Measurements from ENCODE around the gene ALOX12.
"Not testable (repeated sequence)": the region's sequence is repeated elsewhere in the genome, so short reads cannot be mapped to it uniquely, and the experiment has no call there.

The ALOX12 gene

DNA sequence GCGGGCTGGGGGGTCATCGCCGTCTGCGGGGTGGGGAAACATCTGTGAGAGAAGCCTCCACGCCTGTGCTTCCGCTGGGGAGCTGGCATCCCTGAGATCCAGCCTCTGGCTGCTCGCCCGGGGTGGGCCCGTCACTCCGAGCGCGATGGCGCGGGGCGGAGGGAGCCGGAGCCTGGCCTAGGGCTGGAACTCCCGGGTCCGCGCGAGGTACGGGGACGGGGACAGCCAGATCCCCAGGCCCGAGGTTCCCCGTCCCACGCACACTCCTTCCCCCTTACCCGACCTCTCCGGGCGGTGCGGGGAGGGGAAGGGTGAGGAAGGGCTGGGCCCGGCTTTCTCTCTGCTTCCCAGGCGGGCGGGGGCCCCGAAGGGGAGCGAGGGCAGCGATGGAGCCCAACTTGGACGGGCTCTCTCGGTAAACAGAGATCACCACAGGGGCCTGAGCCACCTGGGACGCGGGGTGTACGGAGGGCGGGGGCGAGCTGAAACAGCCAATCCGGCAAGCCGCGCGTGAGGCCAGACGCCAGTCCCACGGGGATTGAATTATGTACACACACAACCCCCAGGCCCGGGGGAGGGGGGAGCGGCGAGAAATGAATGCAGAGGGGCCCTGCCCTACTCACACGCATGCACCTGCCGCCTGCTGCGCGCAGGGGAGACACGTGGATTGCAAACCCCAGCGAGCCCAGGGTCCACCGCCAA is 47.8 kb downstream of the ALOX12 start, which contains the start of gene SLC16A11:
Gene SLC16A11 (minus strand): TSS at position 596 of the 702 bp plus-strand sequence. CDS start 579 bp downstream, at position 17.
- Histone ChIP-seq H3K4me3 (ENCODE audit: insufficient read depth, low read depth, low read length, poor library complexity, severe bottlenecking) (peak within 1 kb of the TSS; percentile 48), H3K9me3 (ENCODE audit: control insufficient read depth, low read length) (no peaks in the 10 kb centered on the region), H3K27ac (ENCODE audit: insufficient read depth, low read length, poor library complexity, severe bottlenecking) (peak within 1 kb of the TSS; percentile 29), H3K4me1 (ENCODE audit: control insufficient read depth, insufficient read depth, low read length, poor library complexity, severe bottlenecking) (peaks cover 39% of the 10 kb centered on the region), H3K27me3 (replicated peaks; ENCODE audit: control insufficient read depth, insufficient read depth, low read length, poor library complexity, severe bottlenecking) (no peaks in the 10 kb centered on the region), H3K36me3 (ENCODE audit: control insufficient read depth, insufficient read depth, low read length) (no peaks in the 10 kb centered on the region)
- DNase-seq = no peak

DNA sequence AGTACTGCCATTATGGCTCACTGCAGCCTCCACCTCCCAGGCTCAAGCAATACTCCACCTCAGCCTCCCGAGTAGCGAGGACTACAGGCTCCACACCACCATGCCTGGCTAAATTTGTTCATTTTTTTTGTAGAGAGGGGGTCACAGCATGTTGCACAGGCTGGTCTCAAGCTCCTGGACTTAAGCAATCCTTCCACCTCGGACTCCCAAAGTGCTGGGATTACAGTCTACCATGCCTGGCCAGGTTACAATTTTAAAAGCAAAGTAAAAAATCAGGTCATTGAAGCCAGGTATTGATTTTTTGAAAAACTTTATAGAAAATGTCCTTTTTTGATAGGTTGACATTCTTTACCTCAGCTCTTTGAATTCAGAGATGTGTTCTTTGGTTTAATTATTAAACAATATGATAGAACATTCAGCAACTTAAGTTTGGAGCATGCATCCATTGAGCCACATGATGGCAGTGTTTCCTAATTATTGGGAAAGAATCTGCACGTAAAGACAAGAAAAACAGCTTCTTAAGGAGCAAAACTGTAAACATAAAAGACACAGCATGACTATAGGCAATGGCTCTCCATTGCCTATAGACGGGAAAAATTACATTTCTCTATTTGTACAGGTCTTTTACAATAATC is 49.8 kb downstream of the ALOX12 start:
- peak in 1 of 3 donors; percentile 29 for DNase-seq

DNA sequence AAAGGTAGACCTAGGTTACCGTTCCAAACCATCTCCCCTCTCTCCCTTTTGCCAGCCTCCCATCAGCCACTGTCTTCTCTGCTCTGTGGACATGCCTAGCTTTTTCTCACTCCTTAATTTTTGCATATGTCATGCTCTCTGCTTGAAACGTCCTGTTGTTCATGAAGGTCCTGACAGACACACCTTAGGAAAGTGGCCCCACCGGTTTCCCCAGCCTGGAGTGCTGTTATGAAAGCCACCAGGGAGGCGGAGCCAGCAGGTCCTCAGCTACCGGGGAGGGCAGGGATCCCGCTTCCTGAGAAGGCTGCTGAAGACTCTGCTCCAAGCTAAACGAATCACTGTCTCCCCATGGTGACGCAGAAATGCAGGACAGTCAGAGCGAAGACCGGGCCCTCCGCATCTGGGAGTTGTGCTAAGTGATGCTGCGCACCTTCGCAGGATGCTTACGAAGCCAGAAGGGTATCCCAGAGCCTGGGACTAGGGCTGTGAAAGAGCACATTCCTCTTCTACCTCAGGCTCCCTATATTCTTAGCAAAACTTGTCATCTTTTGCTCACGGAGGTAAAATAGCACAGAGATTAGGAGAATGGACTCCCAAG is 50.4 kb downstream of the ALOX12 start:
- peak overlapping the region; percentile 77 for H3K27ac ChIP-seq (ENCODE audit: insufficient read depth, low read length, poor library complexity, severe bottlenecking)
- peak overlapping the region; percentile 46 for H3K4me3 ChIP-seq (ENCODE audit: insufficient read depth, low read depth, low read length, poor library complexity, severe bottlenecking)

More for the DNA sequence above, 49.8 kb downstream of the ALOX12 start:
- H3K36me3 ChIP-seq (ENCODE audit: control insufficient read depth, insufficient read depth, low read length) = no peaks in the 10 kb centered on the region
- peaks cover 39% of the 10 kb centered on the region for H3K4me1 ChIP-seq (ENCODE audit: control insufficient read depth, insufficient read depth, low read length, poor library complexity, severe bottlenecking)
- H3K9me3 ChIP-seq (ENCODE audit: control insufficient read depth, low read length) = no peaks in the 10 kb centered on the region
- peak overlapping the region; percentile 46 for H3K4me3 ChIP-seq (ENCODE audit: insufficient read depth, low read depth, low read length, poor library complexity, severe bottlenecking)
- peak overlapping the region; percentile 77 for H3K27ac ChIP-seq (ENCODE audit: insufficient read depth, low read length, poor library complexity, severe bottlenecking)
- no peaks in the 10 kb centered on the region for H3K27me3 ChIP-seq (replicated peaks; ENCODE audit: control insufficient read depth, insufficient read depth, low read length, poor library complexity, severe bottlenecking)

DNA sequence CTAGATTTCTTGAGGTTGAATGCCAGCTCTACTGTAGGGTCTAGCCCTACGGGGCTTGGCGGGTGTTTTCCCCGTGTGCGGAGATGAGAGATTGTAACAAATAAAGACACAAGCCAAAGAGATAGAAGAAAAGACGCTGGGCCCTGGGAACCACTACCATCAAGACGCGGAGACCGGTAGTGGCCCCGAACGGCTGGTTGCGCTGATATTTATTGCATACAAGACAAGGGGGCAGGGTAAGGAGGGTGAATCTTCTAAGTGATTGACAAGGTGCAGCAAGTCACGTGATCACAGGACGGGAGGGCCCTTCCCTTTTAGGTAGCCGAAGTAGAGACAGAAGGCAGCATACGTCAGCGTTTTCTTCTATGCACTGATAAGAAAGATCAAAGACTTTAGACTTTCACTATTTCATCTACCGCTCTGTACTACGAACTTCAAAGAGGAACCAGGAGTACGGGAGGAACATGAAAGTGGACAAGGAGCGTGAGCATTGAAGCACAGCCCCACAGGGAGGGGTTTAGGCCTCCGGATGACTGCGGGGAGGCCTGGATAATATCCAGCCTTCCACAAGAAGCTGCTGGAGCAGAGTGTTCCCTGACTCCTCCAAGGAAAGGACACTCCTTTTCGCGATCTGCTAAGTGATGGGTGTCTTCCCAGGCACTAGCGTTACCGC is 51.0 kb downstream of the ALOX12 start:
- Histone ChIP-seq H3K4me1 (ENCODE audit: control insufficient read depth, insufficient read depth, low read length, poor library complexity, severe bottlenecking) (peaks cover 35% of the 10 kb centered on the region), H3K27ac (ENCODE audit: insufficient read depth, low read length, poor library complexity, severe bottlenecking) (peak overlapping the region; percentile 77), H3K4me3 (ENCODE audit: insufficient read depth, low read depth, low read length, poor library complexity, severe bottlenecking) (peak overlapping the region; percentile 46)
- not testable (repeated sequence) for H3K36me3 ChIP-seq (ENCODE audit: control insufficient read depth, insufficient read depth, low read length); H3K27me3 ChIP-seq (replicated peaks; ENCODE audit: control insufficient read depth, insufficient read depth, low read length, poor library complexity, severe bottlenecking); H3K9me3 ChIP-seq (ENCODE audit: control insufficient read depth, low read length)
- DNase-seq = peak; percentile 68 to 80 (median 73)

More for the DNA sequence above, 50.4 kb downstream of the ALOX12 start:
- peaks cover 39% of the 10 kb centered on the region for H3K4me1 ChIP-seq (ENCODE audit: control insufficient read depth, insufficient read depth, low read length, poor library complexity, severe bottlenecking)
- peak in 1 of 3 donors; percentile 37 for DNase-seq
- no peaks in the 10 kb centered on the region for H3K27me3 ChIP-seq (replicated peaks; ENCODE audit: control insufficient read depth, insufficient read depth, low read length, poor library complexity, severe bottlenecking)
- H3K9me3 ChIP-seq (ENCODE audit: control insufficient read depth, low read length) = no peaks in the 10 kb centered on the region
- no peaks in the 10 kb centered on the region for H3K36me3 ChIP-seq (ENCODE audit: control insufficient read depth, insufficient read depth, low read length)

DNA sequence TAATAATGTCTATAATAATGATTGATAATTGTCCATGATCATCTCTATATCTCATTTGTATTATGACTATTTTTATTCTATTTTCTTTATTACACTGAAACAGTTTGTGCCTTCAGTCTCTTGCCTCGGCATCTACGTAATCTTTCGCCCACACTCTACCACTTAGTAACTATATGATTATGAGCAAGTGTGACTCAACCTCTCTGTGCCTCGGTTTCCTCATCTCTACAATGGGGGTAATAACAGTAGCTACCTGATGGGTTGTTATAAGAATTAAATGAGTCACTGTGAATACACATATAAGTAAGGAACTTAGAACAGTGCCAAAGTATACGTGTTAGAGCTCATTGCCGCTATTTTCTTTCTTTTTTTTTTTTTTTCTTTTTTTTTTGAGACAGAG is 51.7 kb downstream of the ALOX12 start:
- H3K36me3 ChIP-seq (ENCODE audit: control insufficient read depth, insufficient read depth, low read length) = no peaks in the 10 kb centered on the region
- no peak for DNase-seq
- H3K9me3 ChIP-seq (ENCODE audit: control insufficient read depth, low read length) = no peaks in the 10 kb centered on the region
- no peaks in the 10 kb centered on the region for H3K27me3 ChIP-seq (replicated peaks; ENCODE audit: control insufficient read depth, insufficient read depth, low read length, poor library complexity, severe bottlenecking)
- peak overlapping the region; percentile 77 for H3K27ac ChIP-seq (ENCODE audit: insufficient read depth, low read length, poor library complexity, severe bottlenecking)
- H3K4me3 ChIP-seq (ENCODE audit: insufficient read depth, low read depth, low read length, poor library complexity, severe bottlenecking) = no peak overlapping the region
- H3K4me1 ChIP-seq (ENCODE audit: control insufficient read depth, insufficient read depth, low read length, poor library complexity, severe bottlenecking) = peaks cover 28% of the 10 kb centered on the region

DNA sequence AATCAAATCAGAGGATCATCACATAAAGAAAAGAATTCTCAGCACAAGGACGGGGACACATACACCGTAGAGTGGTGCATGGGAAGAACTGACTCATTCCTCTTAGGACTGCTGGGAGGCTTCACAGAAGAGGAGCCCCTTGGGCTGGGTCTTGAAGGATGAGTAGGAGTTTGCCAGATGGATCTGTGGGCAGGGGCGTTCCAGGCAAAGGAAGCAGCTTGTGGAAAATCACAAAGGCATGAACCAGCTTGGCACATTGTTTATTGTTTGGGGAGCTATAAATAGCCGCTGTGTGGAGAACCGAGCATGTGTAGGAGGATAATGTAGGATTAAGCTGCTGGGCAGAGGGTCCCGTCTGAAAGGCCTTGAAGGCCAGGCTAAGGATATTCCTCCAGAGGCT is 53.1 kb downstream of the ALOX12 start:
- Histone ChIP-seq H3K4me3 (ENCODE audit: insufficient read depth, low read depth, low read length, poor library complexity, severe bottlenecking) (no peak overlapping the region), H3K27me3 (replicated peaks; ENCODE audit: control insufficient read depth, insufficient read depth, low read length, poor library complexity, severe bottlenecking) (no peaks in the 10 kb centered on the region), H3K36me3 (ENCODE audit: control insufficient read depth, insufficient read depth, low read length) (no peaks in the 10 kb centered on the region), H3K9me3 (ENCODE audit: control insufficient read depth, low read length) (no peaks in the 10 kb centered on the region), H3K4me1 (ENCODE audit: control insufficient read depth, insufficient read depth, low read length, poor library complexity, severe bottlenecking) (peaks cover 14% of the 10 kb centered on the region), H3K27ac (ENCODE audit: insufficient read depth, low read length, poor library complexity, severe bottlenecking) (no peak overlapping the region)
- DNase-seq = no peak

DNA sequence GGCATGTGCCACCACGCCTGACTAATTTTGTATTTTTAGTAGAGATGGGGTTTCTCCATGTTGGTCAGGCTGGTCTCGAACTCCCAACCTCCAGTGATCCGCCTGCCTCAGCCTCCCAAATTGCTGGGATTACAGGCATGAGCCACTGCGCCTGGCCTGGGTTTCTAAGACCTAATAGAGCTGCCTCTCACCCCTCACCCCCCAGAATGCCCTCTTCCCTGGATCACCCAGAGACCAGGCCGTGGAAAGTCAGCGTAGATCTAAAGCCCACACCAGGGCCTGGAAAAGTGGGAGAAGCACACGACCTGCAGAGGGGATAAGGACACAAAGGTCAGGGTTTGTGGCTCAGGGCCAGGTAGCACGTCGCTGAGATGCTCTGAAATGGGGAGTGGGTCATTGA is 54.7 kb downstream of the ALOX12 start:
- not testable (repeated sequence) for H3K36me3 ChIP-seq (ENCODE audit: control insufficient read depth, insufficient read depth, low read length); H3K27ac ChIP-seq (ENCODE audit: insufficient read depth, low read length, poor library complexity, severe bottlenecking); H3K9me3 ChIP-seq (ENCODE audit: control insufficient read depth, low read length); H3K27me3 ChIP-seq (replicated peaks; ENCODE audit: control insufficient read depth, insufficient read depth, low read length, poor library complexity, severe bottlenecking); H3K4me3 ChIP-seq (ENCODE audit: insufficient read depth, low read depth, low read length, poor library complexity, severe bottlenecking); DNase-seq
- peaks cover 12% of the 10 kb centered on the region for H3K4me1 ChIP-seq (ENCODE audit: control insufficient read depth, insufficient read depth, low read length, poor library complexity, severe bottlenecking)

DNA sequence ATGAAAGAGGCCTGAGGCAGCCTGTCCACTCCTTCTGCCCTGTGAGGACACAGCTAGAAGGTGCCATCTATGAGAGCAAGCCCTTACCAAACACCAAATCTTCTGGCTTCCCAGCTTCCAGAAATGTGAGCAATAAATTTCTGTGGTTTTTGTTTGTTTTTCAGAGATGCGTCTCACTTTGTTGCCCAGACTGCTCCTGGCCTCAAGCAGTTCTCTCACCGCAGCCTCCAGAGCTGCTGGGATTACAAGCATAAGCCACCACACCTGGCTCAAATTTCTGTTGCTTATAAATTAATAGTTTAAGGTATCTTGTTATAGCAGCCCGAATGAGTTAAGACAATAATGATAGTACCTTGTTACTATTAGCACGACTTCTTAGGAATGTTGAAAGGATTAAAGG is 60.5 kb downstream of the ALOX12 start:
- no peak for DNase-seq
- no peaks in the 10 kb centered on the region for H3K36me3 ChIP-seq (ENCODE audit: control insufficient read depth, insufficient read depth, low read length)
- no peaks in the 10 kb centered on the region for H3K27me3 ChIP-seq (replicated peaks; ENCODE audit: control insufficient read depth, insufficient read depth, low read length, poor library complexity, severe bottlenecking)
- no peaks in the 10 kb centered on the region for H3K4me1 ChIP-seq (ENCODE audit: control insufficient read depth, insufficient read depth, low read length, poor library complexity, severe bottlenecking)
- H3K27ac ChIP-seq (ENCODE audit: insufficient read depth, low read length, poor library complexity, severe bottlenecking) = no peak overlapping the region
- H3K9me3 ChIP-seq (ENCODE audit: control insufficient read depth, low read length) = no peaks in the 10 kb centered on the region
- no peak overlapping the region for H3K4me3 ChIP-seq (ENCODE audit: insufficient read depth, low read depth, low read length, poor library complexity, severe bottlenecking)

DNA sequence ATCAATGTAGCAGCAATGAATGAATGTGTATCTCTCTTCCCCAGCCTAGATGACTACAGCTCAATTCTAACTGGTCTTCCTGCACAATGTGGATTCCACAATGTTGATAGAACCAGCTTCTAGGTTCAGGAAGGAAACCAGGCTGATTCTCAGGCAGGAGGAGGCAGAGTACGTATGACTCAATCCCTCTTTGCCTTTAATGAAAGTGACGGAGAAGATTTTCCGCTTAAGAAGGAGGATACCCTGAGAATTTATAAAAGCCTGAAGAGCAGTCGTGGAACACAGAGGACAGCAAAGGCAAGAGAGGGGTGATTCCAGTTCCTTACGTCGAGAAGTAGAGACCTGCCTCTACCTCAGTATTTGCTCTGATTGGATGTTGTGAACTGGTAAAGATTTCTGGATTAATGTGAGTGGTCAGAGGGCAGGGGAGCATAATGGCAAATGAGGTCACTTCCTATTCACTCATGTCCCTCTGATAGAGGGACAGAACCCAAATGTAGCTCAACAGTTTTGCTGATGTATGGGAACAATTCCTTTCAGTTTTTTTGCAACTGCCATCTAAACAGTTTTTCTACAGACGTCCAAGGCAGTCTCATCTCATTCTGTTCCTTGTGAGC is 63.1 kb downstream of the ALOX12 start:
- no peaks in the 10 kb centered on the region for H3K4me1 ChIP-seq (ENCODE audit: control insufficient read depth, insufficient read depth, low read length, poor library complexity, severe bottlenecking)
- H3K36me3 ChIP-seq (ENCODE audit: control insufficient read depth, insufficient read depth, low read length) = no peaks in the 10 kb centered on the region
- DNase-seq = no peak
- no peaks in the 10 kb centered on the region for H3K27me3 ChIP-seq (replicated peaks; ENCODE audit: control insufficient read depth, insufficient read depth, low read length, poor library complexity, severe bottlenecking)
- no peaks in the 10 kb centered on the region for H3K9me3 ChIP-seq (ENCODE audit: control insufficient read depth, low read length)
- no peak overlapping the region for H3K4me3 ChIP-seq (ENCODE audit: insufficient read depth, low read depth, low read length, poor library complexity, severe bottlenecking)
- H3K27ac ChIP-seq (ENCODE audit: insufficient read depth, low read length, poor library complexity, severe bottlenecking) = no peak overlapping the region

Data from effector memory CD4-positive, alpha-beta T cell (primary cell).